COLO829 (cell line): Measurements from ENCODE around the gene CGB2.
A peak's percentile ranks its signal among the peaks of the same experiment; 100 is the strongest.
"Not testable (repeated sequence)": the region's sequence is repeated elsewhere in the genome, so short reads cannot be mapped to it uniquely, and the experiment has no call there.

Source experiments
- DNase-seq: peaks from one replicate; pipeline ENCODE4 v3.0.0; 2012; ENCODE audit warnings: low spot score

The CGB2 gene

GRCh38 chr19:49010453-49010852, 21.2 kb upstream of the CGB2 start:
- no peak for DNase-seq

GRCh38 chr19:49011194-49011593, 20.5 kb upstream of the CGB2 start:
- peak; percentile 47 for DNase-seq

- no peak for DNase-seq
These were observed 17.4 kb upstream of the CGB2 start for GRCh38 chr19:49014123-49014869.

GRCh38 chr19:49014870-49015255, 16.8 kb upstream of the CGB2 start:
- no peak for DNase-seq

GRCh38 chr19:49016067-49016839, 15.4 kb upstream of the CGB2 start:
- DNase-seq = no peak

- no peak for DNase-seq
These were observed 14.5 kb upstream of the CGB2 start, which contains the start of gene LHB for GRCh38 chr19:49017041-49017665. Gene LHB (minus strand): TSS chr19:49017091. CDS start chr19:49017081, 10 bp downstream.

GRCh38 chr19:49017666-49018351, 13.9 kb upstream of the CGB2 start:
- no peak for DNase-seq

- not testable (repeated sequence) for DNase-seq
These were observed 13.1 kb upstream of the CGB2 start for GRCh38 chr19:49018388-49019241.

- DNase-seq = peak; percentile 61
These were observed 12.3 kb upstream of the CGB2 start for GRCh38 chr19:49019242-49019932.

- DNase-seq = no peak
These were observed 11.3 kb upstream of the CGB2 start for GRCh38 chr19:49020342-49020741.

GRCh38 chr19:49020931-49021895, 10.5 kb upstream of the CGB2 start:
- DNase-seq = no peak

GRCh38 chr19:49022116-49022515, 9.6 kb upstream of the CGB2 start:
- DNase-seq = no peak

GRCh38 chr19:49024233-49024632, 7.5 kb upstream of the CGB2 start, which contains the start of gene CGB3:
Gene CGB3 (minus strand): TSS chr19:49024333. CDS start chr19:49023971, 362 bp downstream.
- not testable (repeated sequence) for DNase-seq

- DNase-seq = not testable (repeated sequence)
These were observed 6.6 kb upstream of the CGB2 start for GRCh38 chr19:49025088-49025487.

- DNase-seq = not testable (repeated sequence)
These were observed 6.1 kb upstream of the CGB2 start for GRCh38 chr19:49025599-49025998.

- DNase-seq = not testable (repeated sequence)
These were observed 3.0 kb upstream of the CGB2 start for GRCh38 chr19:49028686-49029085.

GRCh38 chr19:49029749-49030148, 1.9 kb upstream of the CGB2 start:
- not testable (repeated sequence) for DNase-seq

GRCh38 chr19:49030323-49030722, 1.4 kb upstream of the CGB2 start:
- not testable (repeated sequence) for DNase-seq

- DNase-seq = peak; percentile 64
These were observed 5.1 kb downstream of the CGB2 start, which contains the start of gene CGB1 for GRCh38 chr19:49036815-49037214. Gene CGB1 (minus strand): TSS chr19:49036895. CDS start chr19:49036711, 184 bp downstream.
